DOHH2 (cell line): ENCODE data around the gene MAPK11.

Experiments used
- H3F3A ChIP-seq: fragments of 200-600 bp; sonication (generic), shearing (Covaris generic); 2 replicates; pipeline ENCODE4 v1.6.0; 2016; ENCODE audit warnings: antibody characterized with exemption, mild to moderate bottlenecking; ENCODE audit not compliant: control insufficient read depth, insufficient read depth
- H3K27ac ChIP-seq: fragments of 200-600 bp; sonication (generic); 2 replicates; pipeline ENCODE4 v1.5.1; 2014; ENCODE audit warnings: low read depth, mild to moderate bottlenecking, low read length, moderate library complexity
- H3K27me3 ChIP-seq: fragments of 200-600 bp; sonication (generic); 2 replicates; pipeline ENCODE4 v1.6.1; 2014; ENCODE audit warnings: mild to moderate bottlenecking, low read length, mixed read lengths; ENCODE audit not compliant: control insufficient read depth
- H3K36me3 ChIP-seq: fragments of 200-600 bp; sonication (generic); 2 replicates; pipeline ENCODE4 v1.6.1; 2014; ENCODE audit warnings: mild to moderate bottlenecking, low read length, moderate library complexity, mixed read lengths; ENCODE audit not compliant: control insufficient read depth
- H3K4me1 ChIP-seq: fragments of 200-600 bp; sonication (generic); 2 replicates; pipeline ENCODE4 v1.6.1; 2014; ENCODE audit warnings: mild to moderate bottlenecking, low read length, mixed read lengths; ENCODE audit not compliant: control insufficient read depth
- H3K4me2 ChIP-seq: fragments of 200-600 bp; sonication (generic); 2 replicates; pipeline ENCODE4 v1.6.0; 2014; ENCODE audit warnings: mild to moderate bottlenecking, low read length, moderate library complexity
- H3K4me3 ChIP-seq: fragments of 200-600 bp; sonication (generic); 2 replicates; pipeline ENCODE4 v1.5.1; 2014; ENCODE audit warnings: mild to moderate bottlenecking, low read length, mixed read lengths
- H3K79me2 ChIP-seq: fragments of 200-600 bp; sonication (generic); 2 replicates; pipeline ENCODE4 v1.6.1; 2014; ENCODE audit warnings: mild to moderate bottlenecking, low read length, mixed read lengths; ENCODE audit not compliant: control insufficient read depth
- H3K9me2 ChIP-seq: fragments of 200-600 bp; sonication (generic); replicated peaks from 2 replicates; pipeline ENCODE4 v1.6.1; 2014; ENCODE audit warnings: mild to moderate bottlenecking, low read length, mixed read lengths; ENCODE audit not compliant: control insufficient read depth
- H3K9me3 ChIP-seq: fragments of 200-600 bp; sonication (generic); 2 replicates; pipeline ENCODE4 v1.6.1; 2014; ENCODE audit warnings: antibody characterized with exemption, low read length, mixed read lengths; ENCODE audit not compliant: control insufficient read depth, insufficient read depth
- H4K20me1 ChIP-seq: fragments of 200-600 bp; sonication (generic); 2 replicates; pipeline ENCODE4 v1.6.0; 2014; ENCODE audit warnings: low read depth, mild to moderate bottlenecking, antibody characterized with exemption, low read length, moderate library complexity; ENCODE audit not compliant: control insufficient read depth, insufficient read depth
- EZH2phosphoT487 ChIP-seq: fragments of 200-600 bp; sonication (generic); IDR thresholded peaks from 2 replicates; pipeline ENCODE4 v1.6.1; 2017; ENCODE audit warnings: borderline replicate concordance, mild to moderate bottlenecking, antibody characterized with exemption, low read length, moderate library complexity, mixed read lengths
- TF ChIP-seq, protein P1 (sequence below): fragments of 200-600 bp; sonication (generic); IDR thresholded peaks from one replicate; pipeline ENCODE4 v1.5.1; 2014; ENCODE audit warnings: antibody characterized with exemption, mild to moderate bottlenecking, low read depth, low read length; ENCODE audit not compliant: poor library complexity, severe bottlenecking

The MAPK11 gene

DNA sequence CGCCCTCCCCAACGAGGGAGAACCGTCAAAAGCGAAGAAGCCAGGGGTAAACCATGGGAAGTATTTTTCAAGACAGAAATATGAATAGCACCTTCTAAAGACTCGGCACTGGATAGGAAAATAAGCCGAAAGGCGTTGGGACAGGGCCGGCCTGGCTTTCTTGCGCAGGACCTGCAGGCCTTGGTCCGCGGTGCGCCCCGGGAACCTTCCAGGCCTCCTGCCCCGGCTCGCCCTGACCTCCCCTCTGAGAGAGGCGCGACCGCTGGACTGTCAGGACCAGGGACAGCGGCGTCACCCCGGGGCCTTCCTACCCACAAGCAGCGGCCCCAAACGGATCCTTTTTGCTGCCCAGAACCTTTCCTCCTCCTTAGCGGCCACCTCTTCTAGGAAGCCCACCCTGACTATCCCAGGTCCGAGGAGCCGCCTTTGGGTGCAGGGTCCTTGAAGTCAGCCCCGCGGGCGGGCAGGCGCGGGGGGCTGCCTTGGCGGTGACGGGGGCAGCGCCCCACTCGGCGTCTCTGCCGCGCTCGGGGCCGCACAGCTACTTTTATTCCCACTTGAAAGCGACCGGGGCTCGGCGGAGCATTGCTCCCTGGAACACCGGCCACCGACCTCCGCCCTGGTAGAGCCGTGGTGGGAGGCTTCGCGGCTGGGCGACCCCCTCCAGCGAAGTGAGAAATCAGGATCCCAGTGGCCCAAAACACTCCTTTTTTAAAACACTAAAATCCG is 650 bp upstream of the MAPK11 start:
- peak overlapping the region; percentile 75 for H3K4me3 ChIP-seq
- no peaks in the 10 kb centered on the region for H3K9me2 ChIP-seq
- peaks cover 1% of the 10 kb centered on the region; the same call in 1 of the 2 replicates for H3K9me3 ChIP-seq
- H3K27ac ChIP-seq = 0 out of 2 replicates have a peak overlapping the region, but pooled peaks have one; percentile 12
- H3K27me3 ChIP-seq = 0 out of 2 replicates have a peak, but pooled peaks cover 3% of the 10 kb centered on the region
- H3F3A ChIP-seq = peaks cover 6% of the 10 kb centered on the region; the same call in 1 of the 2 replicates
- H3K4me1 ChIP-seq = peaks cover 43% of the 10 kb centered on the region
- TF ChIP-seq, protein P1, sequence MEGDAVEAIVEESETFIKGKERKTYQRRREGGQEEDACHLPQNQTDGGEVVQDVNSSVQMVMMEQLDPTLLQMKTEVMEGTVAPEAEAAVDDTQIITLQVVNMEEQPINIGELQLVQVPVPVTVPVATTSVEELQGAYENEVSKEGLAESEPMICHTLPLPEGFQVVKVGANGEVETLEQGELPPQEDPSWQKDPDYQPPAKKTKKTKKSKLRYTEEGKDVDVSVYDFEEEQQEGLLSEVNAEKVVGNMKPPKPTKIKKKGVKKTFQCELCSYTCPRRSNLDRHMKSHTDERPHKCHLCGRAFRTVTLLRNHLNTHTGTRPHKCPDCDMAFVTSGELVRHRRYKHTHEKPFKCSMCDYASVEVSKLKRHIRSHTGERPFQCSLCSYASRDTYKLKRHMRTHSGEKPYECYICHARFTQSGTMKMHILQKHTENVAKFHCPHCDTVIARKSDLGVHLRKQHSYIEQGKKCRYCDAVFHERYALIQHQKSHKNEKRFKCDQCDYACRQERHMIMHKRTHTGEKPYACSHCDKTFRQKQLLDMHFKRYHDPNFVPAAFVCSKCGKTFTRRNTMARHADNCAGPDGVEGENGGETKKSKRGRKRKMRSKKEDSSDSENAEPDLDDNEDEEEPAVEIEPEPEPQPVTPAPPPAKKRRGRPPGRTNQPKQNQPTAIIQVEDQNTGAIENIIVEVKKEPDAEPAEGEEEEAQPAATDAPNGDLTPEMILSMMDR = peak; percentile 13
- no peak for TF ChIP-seq EZH2phosphoT487
- peaks cover 3% of the 10 kb centered on the region; the same call in 1 of the 2 replicates for H4K20me1 ChIP-seq
- no peaks in the 10 kb centered on the region for H3K79me2 ChIP-seq
- H3K36me3 ChIP-seq = peaks cover 15% of the 10 kb centered on the region
- peak overlapping the region; percentile 86 for H3K4me2 ChIP-seq

DNA sequence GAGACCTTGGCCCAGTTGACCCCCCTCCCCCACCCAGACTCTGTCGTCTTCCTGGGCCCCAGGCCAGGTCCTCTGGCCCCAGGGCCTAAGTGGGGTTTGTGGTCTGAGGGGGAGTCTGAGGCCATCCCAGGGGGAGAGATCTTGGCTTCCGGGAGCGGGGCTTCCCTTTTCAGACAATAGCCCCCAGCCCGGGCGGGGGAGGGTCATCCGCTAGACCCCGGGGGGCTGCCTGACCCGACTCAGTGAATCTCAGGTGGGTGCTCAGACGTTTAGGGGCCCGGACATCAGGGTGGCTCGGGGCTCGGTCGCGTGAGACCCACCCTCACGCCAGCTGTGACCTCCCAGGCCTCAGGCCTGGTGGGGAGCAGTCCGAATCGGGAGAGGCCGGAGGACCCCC is 609 bp downstream of the MAPK11 start:
- TF ChIP-seq EZH2phosphoT487 = no peak
- TF ChIP-seq, protein P1 = no peak
- H3K27ac ChIP-seq = 0 out of 2 replicates have a peak overlapping the region, but pooled peaks have one; percentile 12
- peaks cover 6% of the 10 kb centered on the region; the same call in 1 of the 2 replicates for H3F3A ChIP-seq
- no peaks in the 10 kb centered on the region for H3K79me2 ChIP-seq
- H3K27me3 ChIP-seq = 0 out of 2 replicates have a peak, but pooled peaks cover 3% of the 10 kb centered on the region
- no peaks in the 10 kb centered on the region for H3K9me3 ChIP-seq
- H4K20me1 ChIP-seq = peaks cover 3% of the 10 kb centered on the region; the same call in 1 of the 2 replicates
- peaks cover 46% of the 10 kb centered on the region for H3K4me1 ChIP-seq
- peak overlapping the region; percentile 73 for H3K4me3 ChIP-seq
- H3K9me2 ChIP-seq = no peaks in the 10 kb centered on the region
- peaks cover 4% of the 10 kb centered on the region for H3K36me3 ChIP-seq
- H3K4me2 ChIP-seq = peak overlapping the region; percentile 74

DNA sequence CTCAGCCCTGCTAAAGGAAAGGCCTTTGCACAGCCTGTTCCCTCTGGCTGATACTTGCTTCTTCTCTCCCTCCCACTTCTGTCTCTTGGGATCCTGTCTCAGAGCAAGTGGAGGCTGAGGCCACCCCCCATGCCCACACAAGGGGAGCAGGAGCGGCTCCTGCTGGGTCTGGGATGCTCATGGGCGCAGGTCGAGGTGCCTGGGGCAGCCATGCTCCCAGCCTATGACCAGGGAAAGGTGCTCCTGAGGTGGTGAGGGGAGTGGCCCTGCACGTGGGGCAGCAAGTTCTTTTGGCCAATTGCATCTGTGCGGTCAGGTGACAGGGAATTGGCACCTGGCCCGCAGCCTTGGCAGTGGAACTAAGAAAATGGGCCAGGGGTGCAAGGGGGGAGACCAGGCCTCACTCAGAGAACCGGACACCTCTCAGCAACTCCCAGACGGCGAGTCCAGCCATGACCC is 1.5 kb downstream of the MAPK11 start:
- no peaks in the 10 kb centered on the region for H3K36me3 ChIP-seq
- peaks cover 3% of the 10 kb centered on the region; the same call in 1 of the 2 replicates for H4K20me1 ChIP-seq
- TF ChIP-seq EZH2phosphoT487 = no peak
- TF ChIP-seq, protein P1 = no peak
- no peak overlapping the region for H3K27ac ChIP-seq
- peaks cover 6% of the 10 kb centered on the region; the same call in 1 of the 2 replicates for H3F3A ChIP-seq
- peaks cover 46% of the 10 kb centered on the region for H3K4me1 ChIP-seq
- no peak overlapping the region; the same call in 1 of the 2 replicates for H3K4me3 ChIP-seq
- no peaks in the 10 kb centered on the region for H3K79me2 ChIP-seq
- H3K9me3 ChIP-seq = no peaks in the 10 kb centered on the region
- peak overlapping the region; percentile 74 for H3K4me2 ChIP-seq
- 0 out of 2 replicates have a peak, but pooled peaks cover 3% of the 10 kb centered on the region for H3K27me3 ChIP-seq
- no peaks in the 10 kb centered on the region for H3K9me2 ChIP-seq
